ENCODE data around the gene CISTR.
A peak's percentile ranks its signal among the peaks of the same experiment; 100 is the strongest.
"Not testable (repeated sequence)": the region's sequence is repeated elsewhere in the genome, so short reads cannot be mapped to it uniquely, and the experiment has no call there.

Gene CISTR

DNA sequence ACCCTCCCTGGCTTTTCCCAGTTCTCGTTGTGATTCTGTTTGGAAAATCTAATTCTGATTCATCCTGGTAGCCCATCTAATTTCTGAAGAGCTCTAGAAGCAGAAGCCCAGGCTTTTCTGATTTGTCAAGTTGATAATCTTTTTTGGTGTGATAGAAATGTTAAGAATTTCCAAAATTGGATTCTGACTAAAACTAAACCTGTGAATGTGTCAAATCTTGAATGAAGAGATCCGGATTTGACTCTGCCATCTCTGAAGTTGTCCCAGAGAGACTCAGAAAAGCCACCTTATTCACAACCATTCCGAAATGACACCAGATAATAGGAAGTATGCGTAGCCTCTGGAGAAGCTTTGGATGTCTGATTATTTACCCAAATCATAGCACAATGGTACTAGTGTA lies 12.8 kb upstream of the CISTR start:
- no peaks in the 10 kb centered on the region for H3K36me3 ChIP-seq (ENCODE audit: control insufficient read depth in 2 of 2, insufficient read depth in 1 of 2, low read length in 2 of 2)
- peaks cover 3% of the 10 kb centered on the region; the same call in 1 of the 2 replicates for H3K4me1 ChIP-seq (ENCODE audit: control insufficient read depth, insufficient read depth, low read length)
- H3K4me3 ChIP-seq (ENCODE audit: low read depth, low read length): no peak overlapping the region
- ChIA-PET CTCF (interaction anchor here (0.7 to 3.0 kb wide), 11 partner anchors 8 to 452 kb away, joined by 3 to 26 read pairs (median 4); partner anchors contain the start of gene HOXC10), POLR2A (no interaction called here)
- no peaks in the 10 kb centered on the region for H3K9me3 ChIP-seq (ENCODE audit: control insufficient read depth, insufficient read depth, low read depth, low read length)
- no peak for TF ChIP-seq ZNF18 (tag by site-specific recombination; IDR thresholded peaks at IDR 0.05)
- no peak for TF ChIP-seq ZNF600 (tag by site-specific recombination; IDR thresholded peaks at IDR 0.05)
- TF ChIP-seq KLF7 (tag by site-specific recombination; IDR thresholded peaks at IDR 0.05; ENCODE audit: borderline replicate concordance): no peak
- TF ChIP-seq, protein P1, sequence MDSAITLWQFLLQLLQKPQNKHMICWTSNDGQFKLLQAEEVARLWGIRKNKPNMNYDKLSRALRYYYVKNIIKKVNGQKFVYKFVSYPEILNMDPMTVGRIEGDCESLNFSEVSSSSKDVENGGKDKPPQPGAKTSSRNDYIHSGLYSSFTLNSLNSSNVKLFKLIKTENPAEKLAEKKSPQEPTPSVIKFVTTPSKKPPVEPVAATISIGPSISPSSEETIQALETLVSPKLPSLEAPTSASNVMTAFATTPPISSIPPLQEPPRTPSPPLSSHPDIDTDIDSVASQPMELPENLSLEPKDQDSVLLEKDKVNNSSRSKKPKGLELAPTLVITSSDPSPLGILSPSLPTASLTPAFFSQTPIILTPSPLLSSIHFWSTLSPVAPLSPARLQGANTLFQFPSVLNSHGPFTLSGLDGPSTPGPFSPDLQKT (IDR thresholded peaks at IDR 0.05; ENCODE audit: borderline replicate concordance, low read depth, low read length): no peak
- TF ChIP-seq ZNF24 (tag by site-specific recombination; IDR thresholded peaks at IDR 0.05): no peak
- no peak for TF ChIP-seq SALL2 (tag by site-specific recombination; IDR thresholded peaks at IDR 0.05; ENCODE audit: borderline replicate concordance)
- TF ChIP-seq IKZF3 (tag by site-specific recombination; IDR thresholded peaks at IDR 0.05): no peak
- no peak for TF ChIP-seq EGR2 (tag by site-specific recombination; IDR thresholded peaks at IDR 0.05; ENCODE audit: low read depth)
- H3K27ac ChIP-seq (ENCODE audit: extremely low read depth, low read depth, low read length): no peak overlapping the region

- CTCF ChIA-PET: interaction anchor here (1.0 to 11.4 kb wide), 3 partner anchors 9 to 61 kb away, joined by 3 to 172 read pairs (median 9); no protein-coding TSS in a partner anchor
- H3K4me1 ChIP-seq (ENCODE audit: control insufficient read depth, insufficient read depth, low read length); H3K9me3 ChIP-seq (ENCODE audit: control insufficient read depth, insufficient read depth, low read depth, low read length); H3K36me3 ChIP-seq (ENCODE audit: control insufficient read depth in 2 of 2, insufficient read depth in 1 of 2, low read length in 2 of 2); H3K27ac ChIP-seq (ENCODE audit: extremely low read depth, low read depth, low read length); H3K4me3 ChIP-seq (ENCODE audit: low read depth, low read length); POLR2A ChIA-PET: not testable (repeated sequence)
- peak; percentile 96 for TF ChIP-seq ZNF121 (tag by site-specific recombination; IDR thresholded peaks at IDR 0.05)
These were observed 11.0 kb upstream of the CISTR start for GRCh38 chr12:53762793-53763192.

- no peak for TF ChIP-seq SP7 (tag by site-specific recombination; IDR thresholded peaks at IDR 0.05)
- no peak for TF ChIP-seq ZFP69B (tag by site-specific recombination; IDR thresholded peaks at IDR 0.05)
- no peak for TF ChIP-seq ZEB2 (tag by site-specific recombination; IDR thresholded peaks at IDR 0.05)
- no peak for TF ChIP-seq ZNF391 (tag by site-specific recombination; IDR thresholded peaks at IDR 0.05; ENCODE audit: borderline replicate concordance, low read depth)
- no peak for TF ChIP-seq AEBP2 (tag by site-specific recombination; IDR thresholded peaks at IDR 0.05; ENCODE audit: borderline replicate concordance)
- TF ChIP-seq, protein P2, sequence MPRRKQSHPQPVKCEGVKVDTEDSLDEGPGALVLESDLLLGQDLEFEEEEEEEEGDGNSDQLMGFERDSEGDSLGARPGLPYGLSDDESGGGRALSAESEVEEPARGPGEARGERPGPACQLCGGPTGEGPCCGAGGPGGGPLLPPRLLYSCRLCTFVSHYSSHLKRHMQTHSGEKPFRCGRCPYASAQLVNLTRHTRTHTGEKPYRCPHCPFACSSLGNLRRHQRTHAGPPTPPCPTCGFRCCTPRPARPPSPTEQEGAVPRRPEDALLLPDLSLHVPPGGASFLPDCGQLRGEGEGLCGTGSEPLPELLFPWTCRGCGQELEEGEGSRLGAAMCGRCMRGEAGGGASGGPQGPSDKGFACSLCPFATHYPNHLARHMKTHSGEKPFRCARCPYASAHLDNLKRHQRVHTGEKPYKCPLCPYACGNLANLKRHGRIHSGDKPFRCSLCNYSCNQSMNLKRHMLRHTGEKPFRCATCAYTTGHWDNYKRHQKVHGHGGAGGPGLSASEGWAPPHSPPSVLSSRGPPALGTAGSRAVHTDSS (tag by site-specific recombination; IDR thresholded peaks at IDR 0.05): no peak
- TF ChIP-seq ZNF558 (tag by site-specific recombination; IDR thresholded peaks at IDR 0.05): no peak
- TF ChIP-seq ZNF266 (tag by site-specific recombination; IDR thresholded peaks at IDR 0.05; ENCODE audit: low read depth): no peak
- no peak for TF ChIP-seq ZNF571 (tag by site-specific recombination; IDR thresholded peaks at IDR 0.05)
- Histone ChIP-seq H3K27ac (ENCODE audit: extremely low read depth, low read depth, low read length) (no peak overlapping the region), H3K4me3 (ENCODE audit: low read depth, low read length) (no peak overlapping the region), H3K9me3 (ENCODE audit: control insufficient read depth, insufficient read depth, low read depth, low read length) (no peaks in the 10 kb centered on the region), H3K36me3 (ENCODE audit: control insufficient read depth in 2 of 2, insufficient read depth in 1 of 2, low read length in 2 of 2) (no peaks in the 10 kb centered on the region), H3K4me1 (ENCODE audit: control insufficient read depth, insufficient read depth, low read length) (peaks cover 8% of the 10 kb centered on the region; the same call in 1 of the 2 replicates)
- POLR2A ChIA-PET: no interaction called here
- CTCF ChIA-PET: interaction anchor here (0.6 to 11.4 kb wide), 6 partner anchors 16 to 448 kb away, joined by 3 to 172 read pairs (median 6); no protein-coding TSS in a partner anchor
These were observed 9.5 kb upstream of the CISTR start for GRCh38 chr12:53761306-53761705.

Measured in HEK293 (cell line).